Activated CD4-positive, alpha-beta T cell treated with anti-CD3 and anti-CD28 coated beads, Interleukin-2, amount 10 ng/mL, durations not matched to agents 7 days and 5 days (primary cell): ENCODE measurements around the gene PIANP. TPM values are rescaled to one million over a fixed set of nuclear protein-coding genes. Genes with fewer than 3 reads are reported as not detected.

ENCODE experiments used
- CTCF ChIA-PET: fragments of 350-600 bp; sonication (Branson Sonifier 250); formaldehyde crosslinking; loops from one replicate; lab custom pipeline; 2021; ENCODE audit warnings: antibody characterized with exemption; lab: Charles Lee
- POLR2A ChIA-PET: fragments of 350-600 bp; sonication (Branson Sonifier 250); formaldehyde crosslinking; loops from one replicate; lab custom pipeline; 2021; ENCODE audit warnings: antibody characterized with exemption; lab: Charles Lee
- DNase-seq: peaks from one replicate; pipeline ENCODE4 v3.0.0-alpha.2; 2020
- H3K27ac Mint-ChIP-seq: one replicate; pipeline ENCODE4 v1.8.0; 2021; ENCODE audit warnings: mild to moderate bottlenecking, moderate library complexity, mixed read lengths
- H3K27me3 Mint-ChIP-seq: one replicate; pipeline ENCODE4 v1.8.0; 2021; ENCODE audit warnings: mixed read lengths
- H3K36me3 Mint-ChIP-seq: one replicate; pipeline ENCODE4 v1.8.0; 2021; ENCODE audit warnings: low read depth, mixed read lengths
- H3K4me1 Mint-ChIP-seq: one replicate; pipeline ENCODE4 v1.8.0; 2021; ENCODE audit warnings: mixed read lengths
- H3K4me3 Mint-ChIP-seq: one replicate; pipeline ENCODE4 v1.8.0; 2021; ENCODE audit warnings: mild to moderate bottlenecking, moderate library complexity, mixed read lengths
- H3K9me3 Mint-ChIP-seq: one replicate; pipeline ENCODE4 v1.8.0; 2021; ENCODE audit warnings: mixed read lengths
- total RNA-seq, 2 experiments: library from RNA; stranded (reverse); gene quantifications; one replicate each; pipeline ENCODE4 v1.2.3, GENCODE V29; 2021

Gene PIANP
- total RNA-seq, 2 experiments from 2014 or later = not detected

DNA sequence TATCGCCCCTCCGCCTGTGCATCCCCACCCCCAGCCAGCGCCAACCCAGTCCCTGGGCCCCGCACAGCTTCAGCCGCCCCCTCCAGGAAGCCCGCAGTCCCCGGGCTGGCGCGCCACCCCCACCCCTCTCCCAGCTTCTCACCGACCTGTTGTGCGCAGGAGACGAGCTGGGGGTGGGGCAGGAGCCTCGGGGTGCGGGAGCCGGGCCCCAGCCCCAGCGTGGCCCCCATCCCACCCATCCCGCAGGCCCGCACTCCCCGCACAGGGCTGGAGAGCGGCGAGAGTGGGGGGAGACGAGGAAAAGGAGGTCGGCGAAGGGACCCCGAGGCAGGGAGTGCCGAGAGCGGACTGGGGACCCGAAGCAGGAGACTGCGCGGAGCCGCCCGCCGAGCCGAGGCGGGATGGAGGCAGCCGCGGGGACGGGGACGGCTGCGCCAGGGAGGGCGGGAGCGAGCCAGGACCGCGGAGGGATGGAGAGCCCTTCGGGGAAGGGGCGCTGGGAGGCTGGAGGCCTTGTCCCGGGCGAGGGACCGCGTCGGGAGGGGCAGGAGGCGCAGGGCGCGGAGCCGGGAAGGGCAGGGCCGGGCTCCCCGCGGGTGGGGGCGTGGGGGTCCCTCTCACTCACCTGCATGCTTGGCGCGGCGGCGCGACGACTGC lies 498 bp downstream of the PIANP start:
- no peak for DNase-seq
- H3K27me3 Mint-ChIP-seq = peaks cover 67% of the 10 kb centered on the region
- POLR2A ChIA-PET = no interaction called here
- H3K4me3 Mint-ChIP-seq = peak overlapping the region; percentile 53
- H3K4me1 Mint-ChIP-seq = peaks cover 25% of the 10 kb centered on the region
- peaks cover 5% of the 10 kb centered on the region for H3K36me3 Mint-ChIP-seq
- CTCF ChIA-PET = interaction anchor here (0.6 kb wide), 1 partner anchor 84 kb away, joined by 3 read pairs; no protein-coding TSS in a partner anchor
- H3K27ac Mint-ChIP-seq = no peak overlapping the region
- no peaks in the 10 kb centered on the region for H3K9me3 Mint-ChIP-seq

DNA sequence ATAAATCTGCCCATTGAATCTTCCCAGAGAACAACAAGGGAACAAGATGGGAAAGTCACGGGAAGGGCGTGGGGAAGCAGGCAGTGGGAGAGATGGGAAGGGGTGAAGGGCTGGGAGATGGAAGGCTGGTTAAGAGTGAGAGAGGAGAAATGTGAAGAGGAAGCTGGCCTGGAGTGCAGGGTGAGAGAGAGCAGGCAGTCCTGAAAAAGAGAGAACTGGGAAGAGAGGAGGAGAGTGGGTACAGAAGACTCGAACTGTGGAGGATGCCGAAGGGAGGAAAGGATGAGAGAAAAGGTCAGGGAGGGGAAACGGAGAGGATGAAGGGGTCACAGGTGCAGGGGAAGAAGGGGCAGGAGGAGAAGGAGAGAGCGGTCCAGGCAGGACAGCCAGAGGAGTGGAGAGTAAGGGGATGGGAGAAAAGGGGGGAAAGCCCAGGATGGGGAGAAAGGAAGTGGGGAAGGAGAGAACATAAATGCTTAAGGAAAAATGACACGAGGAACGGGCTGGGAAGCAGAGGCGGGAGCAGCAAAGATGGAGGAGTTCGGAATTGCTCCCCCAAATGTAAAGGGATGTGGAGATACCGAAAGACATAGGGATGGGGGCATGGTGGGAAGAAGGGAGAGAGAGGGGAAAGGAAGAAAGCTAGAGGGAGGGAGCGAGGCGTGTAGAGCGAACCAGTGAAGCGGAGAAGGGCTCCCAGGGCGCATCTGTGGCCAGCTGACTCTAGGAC lies 1.2 kb downstream of the PIANP start:
- Mint-ChIP-seq H3K4me1 (peaks cover 25% of the 10 kb centered on the region), H3K9me3 (no peaks in the 10 kb centered on the region), H3K27ac (no peak overlapping the region), H3K36me3 (peaks cover 5% of the 10 kb centered on the region), H3K4me3 (peak overlapping the region; percentile 53), H3K27me3 (peaks cover 62% of the 10 kb centered on the region)
- POLR2A ChIA-PET = no interaction called here
- CTCF ChIA-PET = interaction anchor here (0.6 to 2.1 kb wide), 5 partner anchors 8 to 153 kb away, joined by 3 to 8 read pairs (median 3); partner anchors contain the start of genes USP5 and ZNF384
- DNase-seq = no peak

DNA sequence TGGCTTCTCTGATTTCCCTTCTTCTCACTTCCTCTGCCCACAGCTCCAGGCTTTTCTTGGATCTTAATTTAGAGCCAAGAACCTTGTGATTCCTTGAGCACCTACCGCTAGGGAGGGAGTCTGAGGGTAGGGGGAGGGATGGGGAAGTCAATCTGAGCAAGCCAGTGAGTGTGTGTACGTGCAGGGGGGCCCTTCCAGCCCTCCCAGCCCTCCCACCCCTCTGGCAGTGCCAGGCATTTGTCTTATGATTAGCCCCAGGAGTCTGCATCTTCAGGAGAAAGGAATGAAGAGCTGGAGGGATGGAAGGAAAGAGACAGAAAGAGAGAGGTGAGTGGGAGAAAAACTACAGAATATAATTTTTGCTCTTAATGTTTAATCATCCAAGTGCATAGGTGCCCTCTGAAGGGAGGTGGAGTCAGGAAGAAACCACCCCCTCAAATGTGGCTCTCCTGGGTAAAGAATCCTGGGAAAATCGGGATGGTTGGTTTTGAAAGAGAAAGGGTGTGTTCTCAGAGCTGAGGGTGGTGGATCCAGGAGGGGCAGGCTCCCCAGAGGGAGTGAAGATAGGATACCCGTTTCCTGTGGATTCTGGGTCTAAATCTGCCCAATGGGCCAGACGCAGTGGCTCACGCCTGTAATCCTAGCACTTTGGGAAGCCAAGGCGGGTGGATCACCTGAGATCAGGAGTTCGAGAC lies 2.1 kb downstream of the PIANP start:
- CTCF ChIA-PET = interaction anchor here (0.9 to 2.1 kb wide), 9 partner anchors 9 to 154 kb away, joined by 3 to 8 read pairs (median 3); partner anchors contain the start of genes COPS7A, LPAR5, USP5 and ZNF384
- no peaks in the 10 kb centered on the region for H3K9me3 Mint-ChIP-seq
- DNase-seq = no peak
- no peak overlapping the region for H3K4me3 Mint-ChIP-seq
- peaks cover 54% of the 10 kb centered on the region for H3K27me3 Mint-ChIP-seq
- peaks cover 25% of the 10 kb centered on the region for H3K4me1 Mint-ChIP-seq
- peaks cover 5% of the 10 kb centered on the region for H3K36me3 Mint-ChIP-seq
- H3K27ac Mint-ChIP-seq = no peak overlapping the region
- POLR2A ChIA-PET = no interaction called here

DNA sequence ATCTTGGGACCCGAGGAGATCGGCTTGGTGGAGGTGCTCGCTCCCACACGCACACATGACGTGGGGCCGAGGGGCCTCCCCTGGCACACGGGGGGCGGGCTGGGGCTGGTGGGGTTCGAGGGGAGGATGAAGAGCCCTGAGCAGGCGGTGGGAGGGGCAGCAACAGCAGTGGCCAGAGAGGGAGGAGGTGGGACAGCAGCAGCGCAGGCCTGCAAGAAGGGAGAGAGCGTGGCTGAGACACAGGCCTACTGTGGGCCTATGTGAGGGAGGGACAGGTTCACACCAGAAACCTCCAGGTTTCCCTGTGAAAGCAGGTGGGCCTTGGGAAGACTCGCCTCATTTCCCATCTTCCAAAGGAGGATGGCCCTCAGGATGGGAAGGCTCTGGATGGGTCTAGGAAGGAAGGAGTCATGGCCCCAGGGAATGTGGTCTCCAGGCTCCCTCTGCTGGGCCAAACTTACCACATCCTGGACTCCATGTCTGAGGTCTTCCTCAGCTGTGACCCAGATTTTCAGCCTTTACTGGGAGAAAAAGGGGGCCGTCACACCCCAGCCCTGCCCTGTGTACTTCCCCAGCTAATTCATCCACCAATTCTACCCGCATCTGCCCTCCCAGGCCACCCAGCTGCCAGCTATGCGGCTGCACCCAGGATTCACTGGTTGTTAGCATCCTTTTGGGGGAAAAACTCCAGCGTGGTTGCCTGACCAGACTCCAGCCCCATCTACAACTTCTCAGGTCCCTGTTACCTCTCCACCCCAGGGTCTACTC lies 2.8 kb downstream of the PIANP start:
- Mint-ChIP-seq H3K27me3 (peaks cover 47% of the 10 kb centered on the region), H3K4me1 (peaks cover 27% of the 10 kb centered on the region), H3K36me3 (peaks cover 5% of the 10 kb centered on the region), H3K9me3 (no peaks in the 10 kb centered on the region), H3K27ac (no peak overlapping the region), H3K4me3 (no peak overlapping the region)
- ChIA-PET CTCF (interaction anchor here (0.9 to 2.1 kb wide), 9 partner anchors 9 to 154 kb away, joined by 3 to 8 read pairs (median 3); partner anchors contain the start of genes COPS7A, LPAR5, USP5 and ZNF384), POLR2A (no interaction called here)
- peak; percentile 21 for DNase-seq

DNA sequence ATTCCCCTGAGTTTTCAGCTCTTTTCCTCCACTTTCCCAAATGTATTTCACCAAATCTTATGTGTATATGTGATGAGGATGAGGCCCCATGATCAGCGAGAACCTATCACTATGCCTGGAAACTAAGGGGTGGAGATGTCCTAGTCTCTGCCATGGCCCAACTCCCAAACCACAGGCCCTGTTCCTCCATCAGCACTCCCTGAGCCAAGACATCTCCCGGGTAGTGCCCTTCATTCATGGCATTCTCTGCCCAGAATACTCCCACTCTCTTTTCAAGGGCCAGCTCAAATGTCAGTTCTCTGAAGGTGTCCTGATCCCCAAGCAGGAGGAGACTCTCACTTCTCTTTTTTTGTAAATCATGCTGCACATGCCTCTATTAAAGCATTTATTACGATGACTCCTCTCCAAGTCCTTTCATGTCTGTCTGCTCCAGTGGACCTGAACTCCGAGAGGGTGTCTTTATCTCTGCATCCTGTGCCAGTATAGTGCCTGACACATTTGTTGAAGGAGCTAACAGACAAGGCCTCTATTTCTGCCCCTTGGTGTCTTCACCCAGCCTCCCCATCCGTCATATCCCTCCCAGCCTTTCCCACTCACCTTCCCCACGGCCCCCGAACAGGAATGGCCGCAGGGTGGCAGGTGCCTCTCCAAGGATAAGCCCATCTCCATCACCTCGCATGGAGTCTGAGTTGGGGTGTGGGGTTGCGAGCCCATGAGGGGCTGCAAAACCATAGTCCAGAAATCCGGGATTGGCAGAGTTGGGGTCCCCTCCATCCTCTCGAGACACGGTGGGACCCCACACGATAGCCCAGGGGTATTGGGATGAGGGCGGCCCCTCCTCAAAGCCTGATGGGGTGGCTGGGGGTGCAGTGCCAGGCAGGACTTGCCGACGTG lies 3.7 kb downstream of the PIANP start:
- Mint-ChIP-seq H3K27ac (no peak overlapping the region), H3K27me3 (peaks cover 40% of the 10 kb centered on the region), H3K4me3 (no peak overlapping the region), H3K9me3 (no peaks in the 10 kb centered on the region), H3K4me1 (peaks cover 33% of the 10 kb centered on the region), H3K36me3 (peaks cover 5% of the 10 kb centered on the region)
- ChIA-PET CTCF (interaction anchor here (1.0 to 1.6 kb wide), 4 partner anchors 57 to 134 kb away, joined by 3 to 4 read pairs (median 4); no protein-coding TSS in a partner anchor), POLR2A (no interaction called here)
- no peak for DNase-seq

DNA sequence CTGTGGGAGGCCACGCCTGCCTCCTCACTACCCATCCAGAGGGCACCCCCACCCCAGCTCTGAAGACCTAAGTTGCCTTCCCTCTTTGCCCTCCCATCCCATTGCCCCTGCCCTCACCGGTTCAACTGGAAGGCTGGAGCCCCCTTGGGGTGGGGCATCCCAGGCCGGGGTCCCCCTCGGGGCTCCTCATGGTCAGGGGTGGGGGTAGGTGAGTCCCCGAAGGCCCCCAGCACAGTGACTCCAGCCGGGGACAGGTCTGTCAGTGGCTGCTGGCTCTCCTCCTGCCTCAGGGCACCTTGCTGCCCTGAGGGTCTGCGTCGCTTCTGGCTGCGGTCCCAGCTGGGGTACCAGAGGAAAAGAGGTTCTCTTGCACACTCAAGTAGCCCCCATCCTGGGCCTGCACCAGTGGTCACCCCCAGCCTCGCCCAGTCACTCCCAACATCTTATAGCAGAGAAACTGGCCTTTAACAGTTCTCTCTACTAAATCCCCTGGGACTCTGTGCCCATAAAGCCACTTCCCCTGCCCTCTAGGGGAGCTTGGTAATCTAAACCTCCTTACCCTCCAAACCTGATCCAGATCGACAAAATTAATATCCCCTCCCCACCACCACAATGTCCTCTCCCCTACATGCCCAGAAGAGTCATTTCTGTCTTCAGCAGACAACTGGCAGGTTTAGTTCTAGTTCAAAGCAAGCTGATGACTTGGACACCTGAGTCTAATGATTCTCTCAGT lies 5.1 kb downstream of the PIANP start:
- CTCF ChIA-PET = interaction anchor here (0.9 to 1.8 kb wide), 4 partner anchors 29 to 157 kb away, joined by 3 to 6 read pairs (median 4); partner anchors contain the start of gene GPR162
- Mint-ChIP-seq H3K4me1 (peaks cover 25% of the 10 kb centered on the region), H3K36me3 (peaks cover 2% of the 10 kb centered on the region), H3K27me3 (peaks cover 27% of the 10 kb centered on the region), H3K27ac (no peak overlapping the region), H3K4me3 (no peak overlapping the region), H3K9me3 (no peaks in the 10 kb centered on the region)
- POLR2A ChIA-PET = no interaction called here
- no peak for DNase-seq

DNA sequence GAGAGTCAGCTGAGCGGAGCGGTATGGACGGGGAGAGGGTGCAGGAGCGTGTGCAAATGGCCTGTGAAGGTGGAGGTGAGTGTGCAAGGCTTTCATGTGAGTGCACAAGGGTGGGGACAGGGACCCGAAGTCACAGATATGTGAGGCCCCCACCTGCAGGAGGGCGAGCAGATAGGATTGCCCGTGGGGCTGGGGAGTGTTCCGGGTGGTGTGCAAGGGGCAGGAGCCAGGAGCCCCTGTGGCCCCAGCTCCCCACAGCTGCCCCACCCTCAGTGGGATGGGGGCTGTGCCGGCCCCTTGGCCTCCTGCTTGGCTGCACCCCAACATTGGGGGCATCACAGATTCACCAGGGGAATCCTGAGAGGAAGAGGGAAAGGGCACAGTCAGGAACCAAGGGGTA lies 5.9 kb downstream of the PIANP start:
- ChIA-PET CTCF (interaction anchor here (1.8 kb wide), 1 partner anchor 30 kb away, joined by 6 read pairs; no protein-coding TSS in a partner anchor), POLR2A (no interaction called here)
- no peaks in the 10 kb centered on the region for H3K9me3 Mint-ChIP-seq

DNA sequence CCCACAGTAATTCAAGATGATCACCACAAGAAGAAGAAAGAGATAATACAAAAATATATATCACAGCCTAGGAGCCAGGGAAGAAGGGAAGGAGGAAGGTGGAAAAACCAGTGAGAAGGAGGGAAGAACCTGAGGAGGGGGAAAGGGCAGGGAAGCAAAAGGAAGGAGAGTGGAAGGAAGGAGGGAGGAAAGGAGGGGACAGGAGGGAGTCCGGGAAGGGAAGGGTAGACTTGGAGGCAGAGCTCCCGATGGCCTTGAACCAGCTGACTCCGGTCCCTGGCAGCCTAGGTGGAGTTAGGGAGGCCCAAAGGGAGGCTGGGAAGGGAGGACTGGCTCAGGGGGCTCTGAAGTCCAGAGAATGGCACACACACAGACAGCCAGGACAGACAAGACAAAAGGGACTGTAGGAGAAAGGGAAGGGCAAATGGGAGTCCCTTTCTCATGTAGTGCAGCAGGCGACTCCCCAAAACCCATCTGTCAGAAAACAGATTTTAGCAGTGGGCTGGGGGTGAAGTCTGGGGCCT lies 6.7 kb downstream of the PIANP start:
- no peak for DNase-seq
- Mint-ChIP-seq H3K27ac (no peak overlapping the region), H3K4me1 (peaks cover 21% of the 10 kb centered on the region), H3K4me3 (no peak overlapping the region), H3K36me3 (peaks cover 2% of the 10 kb centered on the region), H3K27me3 (peaks cover 15% of the 10 kb centered on the region), H3K9me3 (no peaks in the 10 kb centered on the region)
- ChIA-PET POLR2A (no interaction called here), CTCF (no interaction called here)

More for the DNA sequence above, 5.9 kb downstream of the PIANP start:
- Mint-ChIP-seq H3K4me3 (no peak overlapping the region), H3K4me1 (peaks cover 28% of the 10 kb centered on the region), H3K36me3 (peaks cover 5% of the 10 kb centered on the region), H3K27ac (peak overlapping the region; percentile 54), H3K27me3 (peaks cover 23% of the 10 kb centered on the region)
- DNase-seq = no peak

DNA sequence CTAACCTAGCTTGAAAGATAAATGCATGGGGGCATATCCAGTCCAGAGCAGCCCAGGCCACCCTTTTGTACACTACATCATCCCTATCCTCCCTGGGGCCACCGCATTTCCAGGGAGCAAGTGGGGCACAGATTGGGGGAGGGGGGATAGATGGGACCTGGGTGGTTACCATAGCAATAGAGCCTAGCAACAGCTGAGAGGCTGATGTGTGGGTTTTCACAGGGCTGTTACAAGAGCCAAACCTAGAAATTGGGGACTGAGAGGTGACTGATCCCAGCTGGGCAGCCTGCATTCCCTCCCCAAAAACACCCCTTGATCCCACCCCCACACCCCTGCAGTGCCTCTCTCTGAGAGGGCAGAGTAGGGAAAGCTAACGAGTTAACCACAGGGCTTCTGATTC lies 7.7 kb downstream of the PIANP start:
- H3K27me3 Mint-ChIP-seq = peaks cover 5% of the 10 kb centered on the region
- no peaks in the 10 kb centered on the region for H3K9me3 Mint-ChIP-seq
- no peak overlapping the region for H3K4me3 Mint-ChIP-seq
- H3K4me1 Mint-ChIP-seq = peaks cover 22% of the 10 kb centered on the region
- ChIA-PET CTCF (interaction anchor here (1.4 kb wide), 1 partner anchor 74 kb away, joined by 4 read pairs; the partner anchor contains the start of gene PTMS), POLR2A (no interaction called here)
- peaks cover 7% of the 10 kb centered on the region for H3K36me3 Mint-ChIP-seq
- no peak overlapping the region for H3K27ac Mint-ChIP-seq
- no peak for DNase-seq

DNA sequence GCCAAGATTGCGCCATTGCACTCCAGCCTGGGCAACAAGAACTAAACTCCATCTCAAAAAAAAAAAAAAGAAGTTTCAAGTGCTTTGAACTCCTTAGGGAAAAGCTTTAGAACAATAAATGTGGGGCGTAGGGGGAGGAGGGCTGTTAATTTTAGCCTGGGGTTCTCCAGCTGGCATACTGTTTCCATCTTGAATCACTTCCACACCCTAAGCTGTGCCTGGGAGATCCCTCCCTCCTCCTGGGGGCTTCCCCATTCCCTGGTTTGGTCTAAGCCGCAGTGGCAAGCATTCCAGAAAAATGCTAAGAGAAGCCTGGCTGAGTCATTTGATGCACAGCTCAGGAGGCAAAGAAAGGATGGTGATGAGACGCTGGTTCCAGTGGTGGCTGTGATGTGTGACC lies 9.1 kb downstream of the PIANP start:
- Mint-ChIP-seq H3K4me3 (no peak overlapping the region), H3K27me3 (no peaks in the 10 kb centered on the region), H3K4me1 (peaks cover 34% of the 10 kb centered on the region), H3K27ac (no peak overlapping the region), H3K36me3 (peaks cover 15% of the 10 kb centered on the region), H3K9me3 (no peaks in the 10 kb centered on the region)
- ChIA-PET POLR2A (no interaction called here), CTCF (interaction anchor here (0.9 to 1.3 kb wide), 3 partner anchors 61 to 174 kb away, joined by 3 read pairs; partner anchors contain the start of gene MLF2)
- no peak for DNase-seq
